ENCODE data around the gene IFI27L1. TPM values are rescaled to one million over a fixed set of nuclear protein-coding genes. Genes with fewer than 3 reads are reported as not detected.

The IFI27L1 gene
- total RNA-seq, 1 donor from 2014 or later, result 5.7 TPM

DNA sequence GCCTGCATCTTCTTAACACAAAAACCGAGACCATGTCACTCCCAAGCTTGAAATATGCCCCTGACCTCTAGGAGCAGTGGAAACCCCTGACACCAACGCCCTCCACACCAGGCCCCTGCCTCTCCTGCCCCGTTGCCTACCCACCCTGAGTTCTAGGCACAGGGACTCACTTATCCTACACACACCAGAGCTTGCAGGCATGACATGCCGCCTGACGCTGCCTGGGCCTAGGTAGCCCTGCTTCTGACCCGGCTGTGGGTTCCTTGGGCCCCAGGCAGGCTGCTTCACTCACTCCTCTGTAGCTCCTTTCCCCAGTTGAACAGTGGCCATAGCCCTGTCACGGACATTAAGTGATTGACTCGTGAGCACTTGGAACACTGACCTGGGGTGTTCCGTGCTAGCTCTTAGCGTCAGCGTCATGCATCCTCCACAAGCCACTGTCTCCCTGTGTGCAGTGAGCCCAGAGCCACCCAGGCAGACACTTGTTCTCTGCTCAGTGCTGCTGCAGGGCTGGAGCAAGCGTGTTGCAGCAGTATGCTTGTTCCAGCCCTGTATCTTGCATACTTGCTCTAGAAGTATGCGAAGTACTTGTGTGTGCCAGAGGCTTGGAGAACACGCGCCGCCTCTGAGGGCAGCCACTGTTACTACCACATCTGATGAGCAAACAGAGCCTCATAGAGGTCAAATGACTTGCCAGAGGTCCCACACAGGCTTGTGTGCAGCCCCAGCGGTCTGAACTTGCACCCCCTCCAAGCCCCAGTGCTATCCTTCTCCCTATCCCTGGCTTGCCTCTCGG is 39.4 kb upstream of the IFI27L1 start:
- H3K9me3 ChIP-seq (ENCODE audit: control insufficient read depth in 3 of 3, low read length in 3 of 3), result no peaks in the 10 kb centered on the region
- peaks cover 13 to 23% (median 16%) of the 10 kb centered on the region in 3 donors for H3K36me3 ChIP-seq (ENCODE audit: control insufficient read depth in 3 of 3, insufficient read depth in 3 of 3, low read length in 3 of 3)
- H3K4me1 ChIP-seq (ENCODE audit: control insufficient read depth in 3 of 3, insufficient read depth in 3 of 3, low read length in 3 of 3), result peaks cover 12 to 28% (median 16%) of the 10 kb centered on the region in 3 donors
- H3K27ac ChIP-seq (ENCODE audit: low read depth, low read length), result no peak overlapping the region
- no peaks in the 10 kb centered on the region for H3K27me3 ChIP-seq (ENCODE audit: control insufficient read depth in 3 of 3, insufficient read depth in 3 of 3, low read length in 3 of 3)
- H3K4me3 ChIP-seq (ENCODE audit: low read length in 3 of 3), result no peak overlapping the region
- peak overlapping the region in 2 of 3 donors; percentile 10 to 45 for H3K9ac ChIP-seq (ENCODE audit: low read depth in 1 of 3, low read length in 3 of 3)

DNA sequence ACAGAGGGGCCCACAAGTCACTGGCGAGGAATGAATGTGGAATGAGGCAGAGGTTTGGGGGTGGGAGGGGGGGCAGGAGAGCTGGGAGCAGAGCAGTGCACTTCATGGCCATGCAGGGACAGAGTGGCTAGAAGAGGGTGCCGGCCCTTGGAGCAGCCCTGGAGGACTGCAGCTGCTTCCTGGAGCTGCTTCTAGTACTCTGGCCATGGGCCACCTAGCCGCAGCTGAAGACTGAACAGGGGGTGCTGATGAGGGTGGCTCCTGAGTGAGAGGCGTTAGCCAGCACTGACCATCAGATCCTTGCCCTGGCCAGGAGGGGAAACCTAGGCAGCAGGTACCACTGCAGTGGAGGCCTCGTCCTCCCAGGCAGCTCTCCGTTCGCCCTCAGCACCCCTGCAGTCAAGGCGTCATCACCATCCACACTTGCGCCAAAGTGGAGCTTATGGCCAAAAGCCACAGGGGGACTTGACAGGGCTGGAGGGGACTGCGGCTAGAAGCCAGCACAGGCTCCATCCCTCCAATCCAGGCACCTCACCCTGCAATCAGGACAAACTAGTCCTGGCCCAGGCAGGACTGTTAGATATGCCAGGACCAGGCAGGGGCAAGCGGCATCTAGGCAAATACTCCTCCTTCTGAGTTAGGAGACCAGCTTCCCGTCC is 38.5 kb upstream of the IFI27L1 start:
- no peak overlapping the region for H3K9ac ChIP-seq (ENCODE audit: low read depth in 1 of 3, low read length in 3 of 3)
- peaks cover 18 to 31% (median 24%) of the 10 kb centered on the region in 3 donors for H3K36me3 ChIP-seq (ENCODE audit: control insufficient read depth in 3 of 3, insufficient read depth in 3 of 3, low read length in 3 of 3)
- no peak overlapping the region for H3K4me3 ChIP-seq (ENCODE audit: low read length in 3 of 3)
- no peaks in the 10 kb centered on the region for H3K9me3 ChIP-seq (ENCODE audit: control insufficient read depth in 3 of 3, low read length in 3 of 3)
- H3K27me3 ChIP-seq (ENCODE audit: control insufficient read depth in 3 of 3, insufficient read depth in 3 of 3, low read length in 3 of 3), result no peaks in the 10 kb centered on the region
- H3K27ac ChIP-seq (ENCODE audit: low read depth, low read length), result no peak overlapping the region
- peaks cover 11 to 26% (median 15%) of the 10 kb centered on the region in 3 donors for H3K4me1 ChIP-seq (ENCODE audit: control insufficient read depth in 3 of 3, insufficient read depth in 3 of 3, low read length in 3 of 3)

DNA sequence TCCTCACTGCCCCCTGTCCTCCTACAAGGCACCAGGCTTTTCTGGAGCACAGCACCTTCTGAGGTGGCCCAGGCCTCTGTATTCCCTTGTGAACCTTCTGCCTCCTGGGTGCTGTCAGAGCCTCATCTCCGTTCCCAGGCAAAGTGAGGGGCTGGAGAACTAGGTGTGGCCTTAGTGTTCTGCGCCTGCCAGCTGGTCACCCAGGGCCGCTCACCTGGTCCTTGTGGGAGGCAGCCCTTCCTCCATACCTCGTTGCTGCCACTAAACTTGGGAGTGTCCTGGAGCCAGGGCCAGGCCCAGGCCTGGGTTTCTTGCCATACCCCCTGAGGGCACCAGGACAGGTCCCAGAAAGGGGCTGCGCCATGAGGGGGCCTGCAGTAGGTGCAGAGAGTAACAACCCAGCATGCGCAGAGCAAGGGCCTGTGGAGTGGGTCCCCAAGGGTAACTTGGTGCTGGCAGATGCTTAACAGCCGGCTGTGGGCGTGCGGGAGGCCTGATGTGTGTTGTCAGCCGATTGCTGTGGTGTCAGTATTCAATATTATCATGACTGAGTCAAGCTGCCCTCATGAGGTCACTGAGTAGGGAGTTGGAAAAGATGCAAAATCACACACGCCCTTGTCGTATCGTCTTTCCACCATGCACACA is 37.9 kb upstream of the IFI27L1 start:
- peaks cover 11 to 26% (median 15%) of the 10 kb centered on the region in 3 donors for H3K4me1 ChIP-seq (ENCODE audit: control insufficient read depth in 3 of 3, insufficient read depth in 3 of 3, low read length in 3 of 3)
- H3K27ac ChIP-seq (ENCODE audit: low read depth, low read length), result no peak overlapping the region
- H3K27me3 ChIP-seq (ENCODE audit: control insufficient read depth in 3 of 3, insufficient read depth in 3 of 3, low read length in 3 of 3), result no peaks in the 10 kb centered on the region
- H3K9ac ChIP-seq (ENCODE audit: low read depth in 1 of 3, low read length in 3 of 3), result no peak overlapping the region
- H3K9me3 ChIP-seq (ENCODE audit: control insufficient read depth in 3 of 3, low read length in 3 of 3), result no peaks in the 10 kb centered on the region
- peaks cover 20 to 36% (median 30%) of the 10 kb centered on the region in 3 donors for H3K36me3 ChIP-seq (ENCODE audit: control insufficient read depth in 3 of 3, insufficient read depth in 3 of 3, low read length in 3 of 3)
- no peak overlapping the region for H3K4me3 ChIP-seq (ENCODE audit: low read length in 3 of 3)

DNA sequence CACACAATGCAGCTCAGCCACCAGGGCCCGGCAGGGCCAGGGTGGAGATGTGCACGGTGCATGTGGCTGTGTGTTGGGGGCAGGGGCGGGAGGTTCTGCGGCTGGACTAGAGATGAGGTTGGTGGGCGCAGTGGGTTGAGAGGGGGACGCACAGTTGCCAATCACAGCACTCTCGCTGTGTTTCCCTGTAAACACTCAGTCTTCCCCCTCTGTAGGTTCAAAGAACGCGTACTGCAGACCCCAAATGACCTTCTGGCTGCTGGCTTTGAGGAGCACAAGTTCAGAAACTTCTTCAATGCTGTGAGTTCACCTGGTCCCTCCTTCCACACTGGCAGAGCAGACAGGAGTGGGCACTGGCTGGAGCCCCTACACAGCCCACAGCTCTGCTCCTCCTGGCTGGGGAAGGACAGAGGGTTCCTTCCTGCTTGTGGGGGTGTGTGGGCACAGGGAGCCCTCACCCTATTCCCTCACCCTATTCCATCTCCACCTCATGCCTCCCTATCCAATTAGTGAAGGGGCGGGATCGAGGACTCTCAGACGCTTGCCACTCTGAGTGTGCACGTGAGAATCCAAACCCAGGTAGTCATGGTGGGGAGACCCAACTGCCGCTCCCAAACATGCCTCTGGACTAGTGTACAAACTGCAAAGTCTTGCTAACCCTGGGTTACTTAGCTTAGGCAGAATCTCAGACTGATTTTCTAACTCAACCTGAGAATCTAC is 37.2 kb upstream of the IFI27L1 start:
- Histone ChIP-seq H3K36me3 (ENCODE audit: control insufficient read depth in 3 of 3, insufficient read depth in 3 of 3, low read length in 3 of 3) (peaks cover 27 to 43% (median 37%) of the 10 kb centered on the region in 3 donors), H3K9ac (ENCODE audit: low read depth in 1 of 3, low read length in 3 of 3) (peak overlapping the region in 1 of 3 donors; percentile 33), H3K9me3 (ENCODE audit: control insufficient read depth in 3 of 3, low read length in 3 of 3) (no peaks in the 10 kb centered on the region), H3K4me3 (ENCODE audit: low read length in 3 of 3) (no peak overlapping the region), H3K27ac (ENCODE audit: low read depth, low read length) (no peak overlapping the region), H3K4me1 (ENCODE audit: control insufficient read depth in 3 of 3, insufficient read depth in 3 of 3, low read length in 3 of 3) (peaks cover 11 to 26% (median 15%) of the 10 kb centered on the region in 3 donors), H3K27me3 (ENCODE audit: control insufficient read depth in 3 of 3, insufficient read depth in 3 of 3, low read length in 3 of 3) (no peaks in the 10 kb centered on the region)

DNA sequence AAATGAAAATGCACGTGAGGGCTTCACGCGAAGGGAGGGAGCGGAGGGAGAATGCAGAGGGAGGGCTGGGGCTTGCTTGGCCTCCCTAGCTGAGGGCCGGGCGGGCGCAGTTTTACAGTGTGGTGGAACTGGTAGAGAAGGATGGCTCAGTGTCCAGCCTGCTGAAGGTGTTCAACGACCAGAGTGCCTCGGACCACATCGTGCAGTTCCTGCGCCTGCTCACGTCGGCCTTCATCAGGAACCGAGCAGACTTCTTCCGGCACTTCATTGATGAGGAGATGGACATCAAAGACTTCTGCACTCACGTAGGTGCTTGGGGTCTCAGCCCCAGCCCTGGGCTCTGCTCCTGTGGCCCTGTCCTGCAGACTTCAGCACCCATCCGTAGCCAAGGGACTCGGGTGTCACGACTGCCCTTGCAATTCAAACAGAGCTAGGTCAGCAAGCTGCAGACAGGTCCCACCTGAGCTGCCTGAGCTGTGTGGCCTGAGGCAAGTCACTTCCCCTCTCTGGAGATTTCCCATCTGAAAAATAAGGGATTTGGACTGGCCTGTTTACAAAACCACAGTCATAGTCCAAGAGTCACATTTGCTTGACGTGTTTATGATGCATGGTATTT is 36.5 kb upstream of the IFI27L1 start:
- H3K36me3 ChIP-seq (ENCODE audit: control insufficient read depth in 3 of 3, insufficient read depth in 3 of 3, low read length in 3 of 3), result peaks cover 33 to 48% (median 43%) of the 10 kb centered on the region in 3 donors

DNA sequence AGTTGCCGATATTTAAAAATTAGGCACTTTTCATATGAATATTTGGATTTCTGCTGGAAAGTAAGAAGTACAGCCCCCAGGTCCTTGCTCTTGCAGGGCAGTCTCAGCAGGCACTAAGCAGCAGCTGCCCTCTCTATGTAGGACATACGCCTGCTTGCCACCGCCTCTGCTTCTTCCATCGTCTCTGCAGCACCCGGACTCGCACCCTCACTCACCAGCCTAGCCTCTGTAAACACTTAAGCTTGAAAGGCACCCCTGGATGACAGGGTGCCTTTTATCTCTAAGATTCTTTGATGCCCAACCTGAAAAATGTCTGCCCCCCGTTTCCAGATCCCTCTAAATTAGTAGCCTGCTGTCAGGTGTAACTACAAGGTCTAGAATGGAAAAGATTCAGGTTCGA is 36.0 kb upstream of the IFI27L1 start:
- H3K27ac ChIP-seq (ENCODE audit: low read depth, low read length), result no peak overlapping the region
- H3K9ac ChIP-seq (ENCODE audit: low read depth in 1 of 3, low read length in 3 of 3), result no peak overlapping the region
- peaks cover 13 to 26% (median 15%) of the 10 kb centered on the region in 3 donors for H3K4me1 ChIP-seq (ENCODE audit: control insufficient read depth in 3 of 3, insufficient read depth in 3 of 3, low read length in 3 of 3)
- no peaks in the 10 kb centered on the region for H3K9me3 ChIP-seq (ENCODE audit: control insufficient read depth in 3 of 3, low read length in 3 of 3)
- no peak overlapping the region for H3K4me3 ChIP-seq (ENCODE audit: low read length in 3 of 3)
- no peaks in the 10 kb centered on the region for H3K27me3 ChIP-seq (ENCODE audit: control insufficient read depth in 3 of 3, insufficient read depth in 3 of 3, low read length in 3 of 3)
- peaks cover 39 to 53% (median 49%) of the 10 kb centered on the region in 3 donors for H3K36me3 ChIP-seq (ENCODE audit: control insufficient read depth in 3 of 3, insufficient read depth in 3 of 3, low read length in 3 of 3)

More for the DNA sequence above, 36.5 kb upstream of the IFI27L1 start:
- no peak overlapping the region for H3K27ac ChIP-seq (ENCODE audit: low read depth, low read length)
- peaks cover 13 to 26% (median 15%) of the 10 kb centered on the region in 3 donors for H3K4me1 ChIP-seq (ENCODE audit: control insufficient read depth in 3 of 3, insufficient read depth in 3 of 3, low read length in 3 of 3)
- H3K27me3 ChIP-seq (ENCODE audit: control insufficient read depth in 3 of 3, insufficient read depth in 3 of 3, low read length in 3 of 3), result no peaks in the 10 kb centered on the region
- H3K4me3 ChIP-seq (ENCODE audit: low read length in 3 of 3), result no peak overlapping the region
- no peaks in the 10 kb centered on the region for H3K9me3 ChIP-seq (ENCODE audit: control insufficient read depth in 3 of 3, low read length in 3 of 3)
- no peak overlapping the region for H3K9ac ChIP-seq (ENCODE audit: low read depth in 1 of 3, low read length in 3 of 3)

- Histone ChIP-seq H3K36me3 (ENCODE audit: control insufficient read depth in 3 of 3, insufficient read depth in 3 of 3, low read length in 3 of 3) (peaks cover 44 to 59% (median 55%) of the 10 kb centered on the region in 3 donors), H3K27me3 (ENCODE audit: control insufficient read depth in 3 of 3, insufficient read depth in 3 of 3, low read length in 3 of 3) (no peaks in the 10 kb centered on the region)
Observed at GRCh38 chr14:94045563-94046345, 35.4 kb upstream of the IFI27L1 start.

GRCh38 chr14:94046696-94047250 is 34.3 kb upstream of the IFI27L1 start:
- H3K9ac ChIP-seq (ENCODE audit: low read depth in 1 of 3, low read length in 3 of 3), result no peak overlapping the region
- peaks cover 17 to 35% (median 22%) of the 10 kb centered on the region in 3 donors for H3K4me1 ChIP-seq (ENCODE audit: control insufficient read depth in 3 of 3, insufficient read depth in 3 of 3, low read length in 3 of 3)
- peaks cover 52 to 66% (median 63%) of the 10 kb centered on the region in 3 donors for H3K36me3 ChIP-seq (ENCODE audit: control insufficient read depth in 3 of 3, insufficient read depth in 3 of 3, low read length in 3 of 3)
- no peaks in the 10 kb centered on the region for H3K9me3 ChIP-seq (ENCODE audit: control insufficient read depth in 3 of 3, low read length in 3 of 3)
- no peaks in the 10 kb centered on the region for H3K27me3 ChIP-seq (ENCODE audit: control insufficient read depth in 3 of 3, insufficient read depth in 3 of 3, low read length in 3 of 3)
- no peak overlapping the region for H3K4me3 ChIP-seq (ENCODE audit: low read length in 3 of 3)
- H3K27ac ChIP-seq (ENCODE audit: low read depth, low read length), result no peak overlapping the region

More at GRCh38 chr14:94045563-94046345, 35.4 kb upstream of the IFI27L1 start:
- no peak overlapping the region for H3K4me3 ChIP-seq (ENCODE audit: low read length in 3 of 3)
- no peaks in the 10 kb centered on the region for H3K9me3 ChIP-seq (ENCODE audit: control insufficient read depth in 3 of 3, low read length in 3 of 3)
- no peak overlapping the region for H3K9ac ChIP-seq (ENCODE audit: low read depth in 1 of 3, low read length in 3 of 3)
- H3K4me1 ChIP-seq (ENCODE audit: control insufficient read depth in 3 of 3, insufficient read depth in 3 of 3, low read length in 3 of 3), result peaks cover 15 to 29% (median 18%) of the 10 kb centered on the region in 3 donors
- H3K27ac ChIP-seq (ENCODE audit: low read depth, low read length), result no peak overlapping the region

All from skeletal muscle tissue (tissue), 4 donors.